Measurements from ENCODE around the gene FAM110C. TPM values are rescaled to one million over a fixed set of nuclear protein-coding genes. Genes with fewer than 3 reads are reported as not detected.
A peak's percentile ranks its signal among the peaks of the same experiment; 100 is the strongest.
"Not testable (repeated sequence)": the region's sequence is repeated elsewhere in the genome, so short reads cannot be mapped to it uniquely, and the experiment has no call there.

Gene FAM110C
- total RNA-seq, 1 experiment from 2014 or later, result 5.0 TPM

- ATAC-seq, result no peak
- TF ChIP-seq CTCF (conservative IDR thresholded peaks at IDR 0.05; ENCODE audit: low read depth, low read length) (peak; percentile 50), EZH2 (IDR thresholded peaks at IDR 0.05; ENCODE audit: low read length, unreplicated experiment) (no peak), EZH2phosphoT487 (IDR thresholded peaks at IDR 0.05; ENCODE audit: borderline replicate concordance, low read length) (no peak)
Observed at GRCh38 chr2:18402-19271, 27.7 kb downstream of the FAM110C start.

GRCh38 chr2:15916-16315 lies 30.4 kb downstream of the FAM110C start:
- H3K9me3 ChIP-seq (ENCODE audit: low read length); H3K79me2 ChIP-seq (ENCODE audit: low read length); H2AFZ ChIP-seq (ENCODE audit: low read length); H3K27ac ChIP-seq (ENCODE audit: low read length); CTCF ChIA-PET; H3K9ac ChIP-seq (ENCODE audit: low read length); H3K9me2 ChIP-seq (replicated peaks; ENCODE audit: low read length); H3F3A ChIP-seq (ENCODE audit: low read length, unreplicated experiment); H3K4me3 ChIP-seq (ENCODE audit: low read length); intact Hi-C loops (cut with micrococcal nuclease); H3K36me3 ChIP-seq (ENCODE audit: low read depth, low read length); H3K4me1 ChIP-seq (ENCODE audit: insufficient read depth, low read length); H4K20me1 ChIP-seq (ENCODE audit: low read length); ATAC-seq; H3K4me2 ChIP-seq (ENCODE audit: low read length); BruUV-seq (replicated peaks); H3K27me3 ChIP-seq (ENCODE audit: low read length); POLR2A ChIA-PET (ENCODE audit: unreplicated experiment): not testable (repeated sequence)
- DNase-seq, result peak; percentile 27

More at GRCh38 chr2:18402-19271, 27.7 kb downstream of the FAM110C start:
- no peak overlapping the region for H3K4me3 ChIP-seq (ENCODE audit: low read length)
- no peak overlapping the region for H3K4me2 ChIP-seq (ENCODE audit: low read length)
- H3K9ac ChIP-seq (ENCODE audit: low read length), result no peak overlapping the region
- no peaks in the 10 kb centered on the region for H4K20me1 ChIP-seq (ENCODE audit: low read length)
- H3K36me3 ChIP-seq (ENCODE audit: low read depth, low read length), result no peaks in the 10 kb centered on the region; the same call in 1 of the 2 replicates
- no peaks in the 10 kb centered on the region for H3K27me3 ChIP-seq (ENCODE audit: low read length)
- no peaks in the 10 kb centered on the region for H3K9me2 ChIP-seq (replicated peaks; ENCODE audit: low read length)
- ChIA-PET POLR2A (ENCODE audit: unreplicated experiment) (no interaction called here), CTCF (no interaction called here)
- H3K9me3 ChIP-seq (ENCODE audit: low read length), result no peaks in the 10 kb centered on the region
- H3K4me1 ChIP-seq (ENCODE audit: insufficient read depth, low read length), result no peaks in the 10 kb centered on the region
- BruUV-seq (replicated peaks), result no TSS peak
- no peak overlapping the region for H2AFZ ChIP-seq (ENCODE audit: low read length)
- no peak for DNase-seq
- no peaks in the 10 kb centered on the region for H3F3A ChIP-seq (ENCODE audit: low read length, unreplicated experiment)
- no peak overlapping the region for H3K27ac ChIP-seq (ENCODE audit: low read length)
- no peaks in the 10 kb centered on the region for H3K79me2 ChIP-seq (ENCODE audit: low read length)
- intact Hi-C loops (cut with micrococcal nuclease), result no loop called here

GRCh38 chr2:11248-11941 lies 34.9 kb downstream of the FAM110C start:
- Histone ChIP-seq H3K4me1 (ENCODE audit: insufficient read depth, low read length) (no peaks in the 10 kb centered on the region), H3K36me3 (ENCODE audit: low read depth, low read length) (no peaks in the 10 kb centered on the region), H4K20me1 (ENCODE audit: low read length) (no peaks in the 10 kb centered on the region), H3F3A (ENCODE audit: low read length, unreplicated experiment) (no peaks in the 10 kb centered on the region), H3K4me3 (ENCODE audit: low read length) (no peak overlapping the region), H3K9ac (ENCODE audit: low read length) (no peak overlapping the region), H3K4me2 (ENCODE audit: low read length) (no peak overlapping the region), H3K79me2 (ENCODE audit: low read length) (no peaks in the 10 kb centered on the region), H3K9me2 (replicated peaks; ENCODE audit: low read length) (no peaks in the 10 kb centered on the region), H3K9me3 (ENCODE audit: low read length) (no peaks in the 10 kb centered on the region), H3K27me3 (ENCODE audit: low read length) (no peaks in the 10 kb centered on the region), H2AFZ (ENCODE audit: low read length) (no peak overlapping the region), H3K27ac (ENCODE audit: low read length) (no peak overlapping the region)
- POLR2A ChIA-PET (ENCODE audit: unreplicated experiment), result no interaction called here
- ATAC-seq (no peak), DNase-seq (peak; percentile 28)
- intact Hi-C loops (cut with micrococcal nuclease), result no loop called here
- BruUV-seq (replicated peaks), result no TSS peak
- no peak for TF ChIP-seq EZH2 (IDR thresholded peaks at IDR 0.05; ENCODE audit: low read length, unreplicated experiment)
- peak; percentile 45 for TF ChIP-seq CTCF (conservative IDR thresholded peaks at IDR 0.05; ENCODE audit: low read depth, low read length)
- TF ChIP-seq EZH2phosphoT487 (IDR thresholded peaks at IDR 0.05; ENCODE audit: borderline replicate concordance, low read length), result no peak
- CTCF ChIA-PET, result no interaction called here

All from PC-3 (cell line).